ENCODE results near the gene ATP10A. TPM values are rescaled to one million over a fixed set of nuclear protein-coding genes. Genes with fewer than 3 reads are reported as not detected.

The ATP10A gene
- total RNA-seq, 1 donor from 2014 or later = 11.7 TPM

DNA sequence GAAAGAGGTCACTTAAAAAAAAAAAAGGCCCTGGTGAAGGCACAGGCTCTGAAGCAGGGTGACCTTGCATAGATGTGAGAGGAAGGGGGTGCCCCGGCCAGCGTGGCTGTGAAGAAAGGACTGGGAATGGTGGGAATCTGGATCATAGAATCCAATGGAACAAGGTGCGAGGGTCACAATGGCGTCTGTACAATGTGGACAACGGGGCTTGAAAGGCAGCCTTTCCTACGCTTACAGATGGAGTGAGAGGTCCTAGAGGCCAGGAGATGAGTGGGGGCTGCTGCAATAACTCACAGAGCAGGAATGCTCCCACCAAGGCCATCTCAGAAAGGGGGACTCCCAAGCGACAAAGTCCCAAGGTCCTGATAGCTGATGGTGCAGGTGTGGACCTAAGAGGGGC, 162.2 kb downstream of the ATP10A start:
- DNase-seq = no peak

DNA sequence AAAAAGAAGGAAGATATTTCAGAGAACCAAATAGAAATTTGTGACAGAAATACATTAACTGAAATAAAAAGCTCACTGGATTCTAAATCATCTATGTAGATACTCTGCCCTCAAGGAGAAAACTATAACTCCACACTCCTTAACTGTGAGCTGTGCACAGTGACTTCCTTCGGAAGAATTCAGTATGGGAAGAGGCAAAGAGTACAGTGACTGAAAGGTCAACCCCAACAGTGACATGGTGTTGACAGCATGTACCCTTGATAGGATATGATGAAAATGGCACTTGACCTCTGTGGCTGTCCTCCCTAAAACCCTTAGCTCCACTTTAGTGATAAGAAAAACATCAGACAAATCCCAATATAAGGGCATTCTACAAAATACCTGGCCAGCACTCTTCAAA, 165.5 kb downstream of the ATP10A start:
- DNase-seq = no peak

DNA sequence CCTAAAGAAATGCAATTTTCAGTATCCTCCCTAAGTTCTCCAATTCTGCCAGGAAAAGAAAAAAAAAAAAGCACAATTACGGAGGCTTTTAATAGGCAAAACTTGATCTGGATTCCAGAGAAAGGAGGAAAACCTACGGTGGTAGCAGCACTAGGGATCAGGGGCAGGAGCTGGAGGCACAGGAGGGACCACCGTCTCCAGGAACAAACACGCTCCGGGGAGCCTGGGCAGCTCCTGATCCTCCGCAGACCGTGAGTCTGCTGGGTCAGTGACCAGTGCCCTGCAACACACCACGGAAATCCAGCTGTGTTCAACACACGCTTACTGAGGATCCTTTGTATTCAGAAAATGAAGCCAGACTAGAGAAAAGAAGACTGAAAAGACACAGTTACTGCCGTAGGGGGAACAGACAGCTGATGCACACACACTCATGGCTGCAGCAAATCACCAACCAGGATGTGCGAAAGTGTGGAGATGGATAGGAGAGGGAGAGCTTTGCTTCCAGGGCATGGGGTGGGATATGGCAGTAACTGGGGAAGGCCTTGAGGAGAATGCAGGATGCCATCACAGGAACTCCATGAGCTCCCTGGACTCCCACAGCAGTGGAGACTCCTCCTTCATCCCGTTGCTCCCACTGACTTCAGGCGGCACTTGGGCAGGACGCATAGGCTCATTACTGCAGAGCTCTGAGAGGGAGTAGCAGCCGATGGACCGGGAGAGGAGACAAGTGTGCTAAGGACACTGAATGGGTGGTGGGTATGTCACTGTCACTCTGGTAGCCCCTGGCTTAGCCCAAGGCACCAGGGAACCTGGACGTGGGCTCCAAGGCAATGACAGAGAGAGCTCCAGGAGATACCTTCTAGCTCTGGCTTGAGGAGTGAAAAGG, 167.0 kb downstream of the ATP10A start:
- no peak for DNase-seq

DNA sequence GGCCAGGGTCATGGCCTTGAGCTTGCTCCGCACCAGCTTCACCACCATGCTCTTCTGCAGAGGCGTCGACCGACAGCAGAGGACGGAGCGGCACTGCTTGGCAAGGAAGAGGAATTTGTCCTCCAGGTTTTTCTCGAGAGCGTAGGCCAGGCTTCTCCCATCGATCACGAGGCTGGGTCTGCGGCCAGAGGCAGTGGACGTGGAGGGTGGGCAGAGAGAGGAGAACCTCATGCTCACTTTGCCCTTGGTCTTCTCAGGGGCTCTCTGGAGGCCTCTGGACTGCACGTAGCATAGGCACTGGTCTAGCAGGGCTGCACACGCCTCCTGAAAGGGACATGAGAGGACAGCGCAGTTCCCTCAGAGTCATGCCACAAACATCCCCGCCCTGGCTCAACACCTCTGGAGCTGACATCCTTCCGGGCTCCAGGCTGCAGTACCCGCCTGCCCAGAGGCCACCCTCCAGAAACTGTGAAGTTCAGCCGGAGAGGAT, 168.3 kb downstream of the ATP10A start:
- DNase-seq = no peak

DNA sequence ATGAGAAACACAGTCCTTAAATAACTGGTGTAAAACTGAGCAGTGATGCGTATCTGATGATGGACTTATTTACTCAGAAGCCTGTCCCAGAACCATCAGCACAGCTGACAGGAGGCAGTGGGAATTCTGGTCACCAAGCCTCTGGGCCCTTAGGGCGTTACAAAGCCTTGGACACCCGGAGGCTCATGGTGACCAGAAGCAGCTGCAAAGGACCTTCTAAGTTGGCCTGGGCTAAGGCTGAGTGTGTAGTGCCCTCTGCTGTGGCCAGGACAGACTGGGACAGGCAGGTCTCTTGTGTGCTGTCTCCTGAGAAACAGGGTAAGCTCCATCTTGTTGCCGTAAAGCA, 168.9 kb downstream of the ATP10A start:
- DNase-seq = no peak

DNA sequence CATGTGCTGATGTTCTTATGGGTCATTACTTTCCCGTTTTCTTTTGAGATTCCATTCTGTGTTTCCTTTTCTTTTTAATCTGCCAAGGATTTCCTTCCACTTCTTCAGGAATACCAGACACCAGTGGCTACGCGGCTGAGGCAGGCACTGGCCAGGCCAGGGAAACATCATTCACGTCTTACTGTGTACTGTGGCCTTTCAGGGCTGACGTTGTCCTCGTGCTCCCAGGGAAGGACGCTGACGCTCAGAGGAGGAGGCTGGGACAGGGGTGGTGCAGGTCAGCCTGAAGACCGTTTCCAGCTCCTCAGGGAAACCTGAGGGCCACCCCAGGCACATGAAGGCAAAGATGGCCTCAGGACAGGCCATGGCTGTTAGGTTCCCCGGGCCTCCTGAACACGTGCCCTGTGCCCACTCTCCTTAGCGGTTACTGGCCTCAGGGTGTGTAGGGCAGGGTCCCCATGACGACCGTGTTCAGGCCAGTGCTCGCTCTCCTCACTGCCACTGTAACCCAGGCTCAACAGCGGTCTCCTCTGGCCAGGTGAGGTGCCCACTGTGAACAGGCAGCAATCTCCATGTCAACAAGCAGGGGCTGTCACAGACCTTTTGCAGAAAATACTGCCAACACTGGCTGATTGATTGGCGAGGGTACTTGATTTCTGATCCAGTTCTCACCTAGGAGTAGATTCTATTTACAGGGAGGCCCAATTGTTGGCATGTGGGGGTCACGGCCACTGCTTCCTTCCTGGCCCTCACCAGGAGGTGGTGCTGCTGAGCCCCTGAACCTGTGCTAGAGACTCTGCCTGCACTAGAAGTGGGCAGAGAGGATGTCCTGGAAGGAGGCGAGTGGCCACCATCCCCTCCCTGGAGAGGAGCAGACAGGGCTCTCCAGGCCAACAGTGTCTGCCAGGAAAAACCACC, 169.5 kb downstream of the ATP10A start:
- no peak for DNase-seq

DNA sequence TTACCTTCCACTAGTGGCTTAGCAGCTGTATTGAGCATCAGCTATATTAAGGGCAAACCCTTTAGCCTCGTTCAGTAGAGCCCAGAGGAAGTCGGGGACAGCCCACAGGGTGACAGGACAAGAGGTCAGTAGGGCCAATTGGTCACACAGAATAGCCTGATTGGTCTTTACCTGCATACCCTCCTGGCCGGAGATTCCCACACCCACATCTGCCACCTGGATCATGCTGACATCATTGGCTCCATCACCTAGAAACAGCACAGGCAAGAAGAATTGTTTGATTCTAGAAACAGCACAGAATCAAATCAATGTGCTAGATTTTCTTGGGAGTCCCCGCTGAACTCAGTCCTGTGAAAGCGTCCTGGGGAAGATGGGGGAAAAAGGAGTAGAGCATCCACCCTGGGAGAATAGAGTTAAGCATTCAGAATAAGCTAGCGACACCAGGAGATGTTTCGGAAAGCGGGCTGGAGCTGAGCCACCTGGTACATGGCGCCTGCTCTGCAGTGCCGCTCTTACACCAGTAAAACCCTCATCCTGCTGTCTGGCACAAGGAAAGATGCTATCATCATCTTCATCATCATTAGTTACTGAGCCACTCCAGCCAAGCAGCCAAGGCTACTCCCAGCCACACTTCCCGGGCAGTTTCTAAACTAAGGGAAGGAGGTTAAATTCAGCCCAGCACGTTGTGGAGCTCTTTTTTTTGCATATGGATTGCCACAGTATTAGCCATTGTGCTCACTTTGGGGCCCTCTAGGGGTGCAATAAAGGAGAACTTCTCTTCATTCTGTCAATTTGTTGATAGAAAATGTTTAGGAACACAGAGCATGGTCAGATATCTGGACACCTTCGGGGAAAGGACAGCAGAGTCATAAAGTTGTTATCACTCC, 171.3 kb downstream of the ATP10A start:
- no peak for DNase-seq

DNA sequence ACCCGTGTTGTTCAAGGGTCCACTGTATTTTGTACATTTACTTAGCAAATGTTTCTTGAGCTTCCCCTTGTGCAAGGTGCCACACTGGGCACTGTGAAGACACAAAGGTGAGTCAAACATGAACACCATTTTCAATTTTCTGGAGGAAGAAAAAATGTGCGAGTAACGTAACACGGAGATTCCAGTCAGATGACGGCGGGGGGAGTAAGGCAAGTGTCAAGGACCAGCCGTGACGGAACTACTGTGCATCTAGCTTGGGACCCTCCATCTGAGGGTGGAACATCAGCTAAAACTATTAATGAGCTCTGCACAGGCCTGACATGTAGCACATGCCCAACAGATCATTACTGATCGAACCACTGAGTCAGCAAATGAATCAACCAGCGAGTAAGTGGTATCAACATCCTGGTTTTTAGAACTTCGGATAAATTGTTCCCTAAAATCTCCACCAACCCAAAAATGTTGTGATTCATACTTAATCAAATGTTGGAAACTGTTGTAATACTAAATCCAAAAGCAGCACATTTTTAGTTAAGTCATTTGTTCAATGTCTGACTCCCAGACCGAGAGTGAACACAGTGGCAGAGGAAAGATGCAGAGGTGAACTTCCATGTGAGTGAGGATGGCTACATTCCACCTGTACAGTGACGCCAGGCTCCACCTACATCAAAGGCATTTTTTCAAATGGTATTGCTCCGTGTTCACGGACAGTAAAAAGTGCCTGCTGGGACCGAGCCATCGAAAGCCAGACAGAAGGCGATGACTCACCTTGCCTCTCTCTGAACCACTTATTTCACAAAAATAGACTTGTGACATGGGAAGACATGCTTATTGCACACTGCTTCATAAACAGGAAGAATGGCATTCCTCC, 172.2 kb downstream of the ATP10A start:
- no peak for DNase-seq

DNA sequence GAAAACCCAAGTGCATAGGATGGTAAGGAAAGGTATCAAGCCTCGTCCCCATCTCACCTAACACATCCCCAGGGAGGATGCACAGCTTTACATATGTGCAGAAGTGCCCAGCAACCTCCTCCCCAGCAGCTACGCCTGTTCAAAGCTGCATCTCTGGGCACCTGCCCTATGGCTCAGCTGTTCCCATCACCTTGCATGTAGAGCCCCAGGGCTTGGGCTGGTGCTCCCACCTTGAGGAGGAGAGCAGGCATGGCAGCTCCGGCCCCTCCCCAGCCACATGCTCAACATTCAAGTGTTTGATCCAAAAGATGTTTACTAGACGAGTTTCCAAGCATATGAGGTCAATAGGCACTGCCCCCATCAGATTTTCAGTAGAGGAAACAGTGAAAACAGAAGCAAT, 173.5 kb downstream of the ATP10A start:
- DNase-seq = no peak

DNA sequence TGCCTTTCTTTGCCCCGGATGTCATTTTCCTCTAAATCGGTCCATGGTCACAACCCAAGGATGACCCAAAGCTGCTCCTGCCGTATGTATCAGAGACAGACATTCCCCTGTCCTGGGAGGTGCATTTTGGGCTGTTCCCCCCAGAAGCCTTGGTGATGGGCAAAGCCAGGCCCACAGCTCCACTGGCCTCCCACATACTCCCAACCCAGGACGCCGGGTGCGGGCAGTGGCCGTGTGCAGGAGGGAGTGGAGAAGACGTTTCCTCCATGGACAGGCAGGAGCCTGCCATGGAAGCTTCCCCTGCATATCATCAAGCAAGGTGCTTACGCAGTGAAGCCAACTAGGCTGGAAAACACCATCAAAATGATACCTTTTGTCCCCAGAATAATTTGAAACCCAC, 175.0 kb downstream of the ATP10A start:
- no peak for DNase-seq

DNA sequence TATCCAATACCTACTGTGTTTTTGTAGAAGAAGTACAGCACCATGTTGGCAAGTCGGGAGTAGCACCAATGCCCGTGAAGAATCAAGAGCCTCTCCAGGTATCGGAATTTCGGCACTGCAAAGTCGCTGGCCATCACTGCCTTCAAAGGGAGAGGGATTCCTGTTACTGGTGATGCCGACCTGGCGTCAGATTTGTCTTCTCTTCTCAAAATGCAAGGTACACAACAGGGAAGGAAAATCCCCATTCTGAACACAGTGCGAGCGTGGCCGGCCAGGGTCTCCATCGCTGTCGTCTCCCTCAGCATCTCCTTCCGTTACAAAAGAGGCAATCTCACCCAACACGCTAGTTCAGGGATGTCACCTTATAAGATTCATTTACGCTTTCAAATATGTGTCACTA, 175.4 kb downstream of the ATP10A start:
- no peak for DNase-seq

DNA sequence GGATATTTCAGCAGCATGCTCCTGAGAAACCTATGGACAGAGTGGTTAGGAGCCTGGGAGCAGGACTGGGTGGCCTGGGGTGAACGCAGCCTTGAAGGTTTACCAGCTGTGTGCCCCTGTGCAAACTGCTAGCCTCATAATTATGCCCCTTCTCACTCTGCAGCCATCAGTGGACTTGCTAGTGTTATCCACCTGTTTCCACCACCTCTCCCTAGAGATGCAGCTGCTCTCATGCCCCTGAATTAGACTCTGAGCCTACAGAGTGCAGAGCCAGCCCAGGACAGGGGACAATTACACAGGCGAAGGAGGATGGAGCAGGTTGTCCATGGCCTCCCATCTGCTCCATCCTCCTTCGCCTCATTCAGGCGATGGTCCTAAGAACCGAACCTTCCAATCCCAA, 175.9 kb downstream of the ATP10A start:
- DNase-seq = no peak

DNA sequence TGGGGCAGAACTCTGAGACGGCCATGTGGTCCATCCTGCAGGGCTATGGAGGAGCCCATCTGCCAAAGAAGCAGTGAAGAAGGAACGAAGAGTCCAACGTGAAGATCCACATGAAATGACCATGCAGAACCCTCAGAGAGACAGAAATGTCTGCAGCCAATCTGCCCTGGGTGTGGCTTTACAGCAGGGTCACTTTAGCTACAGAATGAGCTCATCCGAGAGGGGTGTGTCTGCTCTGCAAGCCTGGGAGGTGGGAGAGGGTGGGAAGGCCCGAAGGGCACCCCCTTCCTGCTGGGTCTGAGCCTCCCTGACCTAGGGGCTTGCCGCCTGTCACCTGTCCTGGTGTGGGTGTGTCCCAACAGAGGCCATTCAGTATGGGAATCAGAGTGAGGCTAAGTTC, 176.3 kb downstream of the ATP10A start:
- no peak for DNase-seq

DNA sequence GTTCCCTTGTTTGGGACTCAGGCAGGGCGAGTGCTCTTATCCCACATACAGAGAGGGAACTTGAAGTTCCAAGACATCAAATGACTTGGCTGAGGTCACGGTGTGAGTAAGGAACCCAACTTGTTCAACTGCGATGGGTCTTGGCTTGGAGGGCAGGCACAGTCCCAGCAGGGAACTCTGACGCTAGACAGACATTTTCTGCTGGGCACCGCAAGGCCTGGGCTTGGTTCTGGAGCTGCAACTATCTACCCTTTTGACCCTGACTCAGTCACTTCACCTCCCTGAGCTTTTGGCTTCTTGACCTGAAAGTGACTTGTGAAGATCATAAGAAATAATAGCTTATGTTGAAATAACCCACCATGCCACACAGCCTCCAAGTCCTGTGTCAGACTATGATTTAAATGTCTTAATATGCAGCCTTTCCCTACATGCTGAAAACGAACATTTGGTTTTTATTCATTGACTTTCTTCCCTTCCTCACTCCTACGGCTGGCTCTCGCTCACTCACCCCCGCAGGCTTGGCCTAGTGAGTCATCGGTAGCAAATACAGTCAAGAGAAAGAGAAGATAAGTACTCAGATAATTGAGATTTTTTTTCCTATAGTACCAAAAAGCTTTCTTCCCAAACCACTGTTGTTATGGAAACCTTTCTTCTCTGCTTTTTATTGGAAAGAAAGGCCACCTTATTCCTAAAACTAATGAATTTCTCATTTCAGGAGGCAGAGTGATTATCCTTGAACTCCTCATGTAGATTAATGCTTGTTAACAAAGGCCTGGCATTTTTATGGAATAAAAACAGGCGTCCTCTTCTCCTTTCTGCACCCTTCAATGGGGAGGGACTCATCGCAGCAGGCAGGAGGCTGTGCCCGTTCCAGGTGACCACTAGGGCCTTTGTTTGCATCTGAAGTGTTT, 178.4 kb downstream of the ATP10A start:
- peak; percentile 27 for DNase-seq

DNA sequence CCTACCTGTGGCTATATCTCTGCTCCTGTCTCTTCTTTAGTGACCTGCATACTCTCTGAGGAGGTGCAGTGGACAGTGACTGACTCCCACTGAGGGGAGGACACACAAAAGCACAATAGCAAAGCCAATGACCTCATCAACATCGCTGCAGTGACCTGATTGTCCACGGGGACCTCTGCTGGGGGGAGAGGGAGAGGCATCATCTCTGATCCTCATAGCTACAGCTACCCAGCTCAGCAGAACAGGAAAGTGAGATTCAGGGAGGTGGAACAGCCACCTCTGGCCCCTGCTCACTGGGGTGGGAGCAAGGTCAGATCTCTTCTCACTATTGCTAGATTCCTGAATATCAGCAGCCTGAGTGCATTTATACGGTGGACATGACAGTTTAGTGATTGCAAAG, 179.2 kb downstream of the ATP10A start:
- DNase-seq = no peak

DNA sequence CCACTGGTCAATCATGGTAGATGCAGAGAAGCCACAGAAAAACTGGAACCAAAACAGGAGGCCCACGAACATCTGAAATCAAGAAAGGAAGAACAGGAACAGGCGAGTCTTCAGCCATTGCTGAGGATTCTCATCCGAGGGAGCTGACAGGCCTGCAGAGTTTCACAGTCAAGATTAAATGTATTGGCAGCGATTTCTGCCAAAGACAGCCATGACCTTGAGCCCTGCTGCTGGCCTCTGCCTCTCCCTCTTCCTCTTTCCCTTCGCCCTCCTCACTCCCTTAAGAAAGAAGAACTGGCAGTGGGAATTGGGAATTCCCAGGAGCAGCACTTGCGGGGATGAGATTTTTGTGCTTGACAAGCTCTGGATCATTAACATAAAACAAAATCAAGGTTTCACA, 179.7 kb downstream of the ATP10A start:
- no peak for DNase-seq

DNA sequence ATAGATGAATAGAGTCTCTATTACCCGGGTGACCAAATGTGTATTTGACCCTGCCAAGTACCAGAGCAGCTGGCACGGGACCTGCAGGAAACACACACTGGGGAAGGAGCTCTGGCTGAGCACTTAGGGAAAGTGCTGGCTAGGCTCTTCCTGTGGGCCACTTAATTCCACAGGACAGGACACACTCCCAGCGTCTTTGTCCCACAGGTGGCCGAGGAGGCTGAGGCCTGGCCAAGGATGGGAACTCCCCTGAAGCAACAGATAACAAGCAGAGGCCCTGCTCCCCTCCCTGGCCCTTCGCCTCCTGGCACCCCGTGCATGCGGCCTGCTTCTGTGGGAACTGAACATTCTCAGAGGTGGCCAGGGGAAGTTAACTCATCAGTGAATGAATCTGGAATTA, 180.8 kb downstream of the ATP10A start:
- no peak for DNase-seq

DNA sequence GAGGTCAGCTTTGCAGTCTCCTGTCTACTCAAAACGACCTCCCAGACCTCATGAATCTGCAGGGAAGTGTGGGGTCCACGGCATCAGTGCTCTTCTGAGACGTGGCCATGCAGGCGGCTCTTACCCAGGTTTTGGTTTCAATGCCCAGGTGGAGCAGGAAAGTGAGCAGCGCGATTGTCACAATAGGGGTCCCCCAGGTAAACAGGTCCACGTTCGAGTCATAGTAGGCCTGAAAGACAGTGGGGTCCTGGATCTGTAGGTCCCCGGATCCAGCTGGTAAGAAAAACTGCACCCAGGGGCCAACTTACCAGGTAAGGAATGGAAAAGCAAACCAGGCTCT, 182.5 kb downstream of the ATP10A start:
- DNase-seq = no peak

DNA sequence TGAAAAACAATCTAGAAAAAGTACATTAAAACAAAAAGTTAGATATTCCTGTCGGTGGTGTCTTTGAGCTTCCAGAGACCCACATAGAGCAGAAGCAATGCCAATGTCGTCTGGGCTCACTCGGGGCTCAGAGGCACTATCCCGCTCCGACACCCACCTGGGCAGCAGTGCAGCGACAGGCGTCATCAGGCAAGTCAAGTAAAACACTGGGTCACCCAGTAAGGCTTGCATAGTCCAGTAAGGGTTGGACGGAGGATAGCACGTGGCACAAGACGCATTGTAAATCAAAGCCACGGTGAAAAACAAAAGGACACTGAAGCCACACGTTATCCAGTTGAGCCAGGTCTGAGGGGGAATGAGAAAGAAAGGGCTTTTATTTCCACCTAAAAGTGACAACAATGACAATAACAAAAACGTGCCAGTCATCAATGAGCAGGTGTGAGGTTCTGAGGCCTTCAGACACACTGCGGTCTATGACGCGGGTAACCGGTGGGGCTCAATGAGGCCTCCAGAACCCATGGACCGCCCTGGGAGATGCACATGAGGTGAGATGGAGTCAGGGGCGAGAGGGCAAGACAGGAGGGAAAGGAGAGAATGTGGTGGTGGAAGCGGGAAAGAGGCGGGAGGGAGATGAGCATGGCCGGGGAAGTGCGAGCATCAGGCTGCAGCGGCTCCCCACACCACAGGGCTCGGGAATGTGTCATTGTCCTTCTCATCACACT, 183.0 kb downstream of the ATP10A start:
- DNase-seq = no peak

DNA sequence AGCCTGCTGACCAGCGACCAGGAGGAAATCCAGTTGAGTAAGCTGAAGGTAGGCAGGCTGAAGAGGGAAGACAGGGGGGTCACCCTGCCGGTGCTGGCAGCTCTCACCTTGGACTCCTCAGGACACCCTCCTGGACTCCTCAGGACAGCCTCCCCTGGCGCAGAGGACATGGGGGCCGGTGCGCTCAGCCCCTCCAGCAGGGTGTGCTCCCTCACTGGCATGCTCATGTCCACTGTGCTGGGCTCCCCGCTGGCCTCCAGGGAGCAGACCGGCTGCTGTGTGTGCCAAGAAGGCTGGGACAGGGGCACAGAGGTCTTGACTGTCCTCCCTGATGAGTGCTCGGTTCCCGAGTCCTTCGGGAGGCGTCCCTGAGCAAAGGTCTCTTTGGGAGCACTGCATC, 183.6 kb downstream of the ATP10A start:
- no peak for DNase-seq

Data from skin of body (tissue), 2 donors.